GM23338 (cell line): ENCODE data around the gene FNDC3B. TPM values are rescaled to one million over a fixed set of nuclear protein-coding genes. Genes with fewer than 3 reads are reported as not detected.

Source experiments
- ATAC-seq: fragments of 200-7000 bp; cut with Tn5 transposase; 3 replicates; pipeline ENCODE4 v1.9.1; 2020
- DNase-seq: peaks from one replicate; pipeline ENCODE4 v3.0.0-alpha.2; 2015; ENCODE audit warnings: low spot score
- H2AFZ ChIP-seq: fragments of 200-600 bp; sonication (generic); 2 replicates; pipeline ENCODE4 v1.8.0; 2016; ENCODE audit warnings: antibody characterized with exemption, mild to moderate bottlenecking, moderate library complexity
- H3F3A ChIP-seq: fragments of 200-600 bp; sonication (generic); replicated peaks from 2 replicates; pipeline ENCODE4 v1.8.0; 2017; ENCODE audit warnings: antibody characterized with exemption, mixed run types, low read depth
- H3K27ac ChIP-seq: fragments of 200-600 bp; sonication (generic); 2 replicates; pipeline ENCODE4 v1.6.1; 2016; ENCODE audit warnings: low read depth
- H3K27me3 ChIP-seq: fragments of 200-600 bp; sonication (generic); 2 replicates; pipeline ENCODE4 v1.8.0; 2016; ENCODE audit warnings: mild to moderate bottlenecking, mixed run types, moderate library complexity; ENCODE audit not compliant: insufficient read depth
- H3K36me3 ChIP-seq: fragments of 200-600 bp; sonication (generic); 2 replicates; pipeline ENCODE4 v1.8.0; 2016; ENCODE audit warnings: mild to moderate bottlenecking; ENCODE audit not compliant: insufficient read depth
- H3K4me1 ChIP-seq: fragments of 200-600 bp; sonication (generic); 2 replicates; pipeline ENCODE4 v1.8.0; 2016; ENCODE audit warnings: mild to moderate bottlenecking, moderate library complexity; ENCODE audit not compliant: insufficient read depth
- H3K4me2 ChIP-seq: fragments of 200-600 bp; sonication (generic); 2 replicates; pipeline ENCODE4 v1.7.1; 2017; ENCODE audit warnings: mixed run types
- H3K4me3 ChIP-seq: fragments of 200-600 bp; sonication (generic); 2 replicates; pipeline ENCODE4 v1.6.1; 2016; ENCODE audit warnings: mixed run types
- H3K79me2 ChIP-seq: fragments of 200-600 bp; sonication (generic); replicated peaks from 2 replicates; pipeline ENCODE4 v1.8.0; 2017; ENCODE audit warnings: mild to moderate bottlenecking; ENCODE audit not compliant: insufficient read depth
- H3K9me2 ChIP-seq: fragments of 200-600 bp; sonication (generic); 2 replicates; pipeline ENCODE4 v1.8.0; 2017; ENCODE audit not compliant: insufficient read depth
- H4K20me1 ChIP-seq: fragments of 200-600 bp; sonication (generic); replicated peaks from 2 replicates; pipeline ENCODE4 v1.8.0; 2017; ENCODE audit warnings: mild to moderate bottlenecking; ENCODE audit not compliant: insufficient read depth
- H3K27ac Mint-ChIP-seq: 2 replicates; pipeline ENCODE4 v1.8.0; 2020; ENCODE audit warnings: inconsistent platforms, mild to moderate bottlenecking, moderate library complexity, mixed read lengths
- H3K27me3 Mint-ChIP-seq: 3 replicates; pipeline ENCODE4 v1.8.0; 2022; ENCODE audit warnings: low read depth, mild to moderate bottlenecking, moderate library complexity, mixed read lengths, inconsistent platforms; ENCODE audit not compliant: insufficient read depth, poor library complexity
- H3K36me3 Mint-ChIP-seq: 3 replicates; pipeline ENCODE4 v1.8.0; 2021; ENCODE audit warnings: low read depth, mild to moderate bottlenecking, inconsistent platforms, moderate library complexity, mixed read lengths
- H3K4me1 Mint-ChIP-seq: 3 replicates; pipeline ENCODE4 v1.8.0; 2020; ENCODE audit warnings: mild to moderate bottlenecking, inconsistent platforms, mixed read lengths
- H3K4me3 Mint-ChIP-seq: 3 replicates; pipeline ENCODE4 v1.8.0; 2021; ENCODE audit warnings: moderate library complexity, mild to moderate bottlenecking, inconsistent platforms, mixed read lengths
- H3K9me3 Mint-ChIP-seq: 3 replicates; pipeline ENCODE4 v1.8.0; 2020; ENCODE audit warnings: moderate library complexity, mild to moderate bottlenecking, inconsistent platforms, mixed read lengths
- CREB1 ChIP-seq: fragments of 250-450 bp; sonication (Bioruptor Pico); IDR thresholded peaks from 2 replicates; pipeline ENCODE4 v1.5.0; 2020; ENCODE audit warnings: low read depth, mild to moderate bottlenecking, moderate library complexity
- EZH2 ChIP-seq: fragments of 200-600 bp; sonication (generic); IDR thresholded peaks from one replicate; pipeline ENCODE4 v1.8.0; 2017; ENCODE audit warnings: antibody characterized with exemption, mild to moderate bottlenecking, low read depth; ENCODE audit not compliant: unreplicated experiment
- POLR2AphosphoS5 ChIP-seq: IDR thresholded peaks from 2 replicates; pipeline ENCODE4 v1.6.1; 2016; ENCODE audit warnings: antibody characterized with exemption, low read depth
- REST ChIP-seq: IDR thresholded peaks from one replicate; pipeline ENCODE4 v1.6.1; 2018; ENCODE audit warnings: antibody characterized with exemption; ENCODE audit not compliant: unreplicated experiment
- ZNF114 ChIP-seq: fragments of 250-450 bp; sonication (Bioruptor Pico); IDR thresholded peaks from 2 replicates; pipeline ENCODE4 v1.5.0; 2020; ENCODE audit warnings: mild to moderate bottlenecking, moderate library complexity
- ZNF331 ChIP-seq: fragments of 250-450 bp; sonication (Bioruptor Pico); IDR thresholded peaks from 2 replicates; pipeline ENCODE4 v1.5.0; 2020; ENCODE audit warnings: low read depth, mild to moderate bottlenecking, moderate library complexity
- ZNF462 ChIP-seq: fragments of 250-450 bp; sonication (Bioruptor Pico); IDR thresholded peaks from 2 replicates; pipeline ENCODE4 v1.5.0; 2020; ENCODE audit warnings: mild to moderate bottlenecking, moderate library complexity
- polyA plus RNA-seq: library from polyadenylated mRNA; unstranded; fragments of >200 nt; fragmentation: Nextera tagmentation; extraction: Ambion mirVana; gene quantifications from 2 replicates; pipeline ENCODE4 v1.2.1, GENCODE V29; 2016
- total RNA-seq: library from RNA; depleted of rRNA; stranded (reverse); fragments of >200 nt; shearing (Covaris generic); gene quantifications from 2 replicates; pipeline ENCODE4 v1.2.3, GENCODE V29; 2014

The FNDC3B gene
- total and polyA plus RNA-seq, 2 experiments from 2014 or later, result 19.1 to 55.4 TPM

GRCh38 chr3:172342097-172342659, 302.8 kb downstream of the FNDC3B start (continued):
- TF ChIP-seq ZNF462 (no peak), ZNF114 (no peak), CREB1 (no peak)

- Histone ChIP-seq H4K20me1 (no peaks in the 10 kb centered on the region), H2AFZ (no peak overlapping the region), H3K79me2 (no peaks in the 10 kb centered on the region), H3K4me3 (no peak overlapping the region), H3F3A (no peaks in the 10 kb centered on the region), H3K27ac (no peak overlapping the region), H3K27me3 (no peaks in the 10 kb centered on the region), H3K4me2 (no peak overlapping the region), H3K36me3 (peaks cover 25% of the 10 kb centered on the region), H3K4me1 (no peaks in the 10 kb centered on the region), H3K9me2 (no peaks in the 10 kb centered on the region)
- ATAC-seq (no peak), DNase-seq (no peak)
- H3K27ac Mint-ChIP-seq, result no peak overlapping the region
- H3K4me1 Mint-ChIP-seq, result no peaks in the 10 kb centered on the region
- H3K27me3 Mint-ChIP-seq, result peaks cover 6% of the 10 kb centered on the region
- H3K4me3 Mint-ChIP-seq, result no peak overlapping the region
- peaks cover 63% of the 10 kb centered on the region for H3K36me3 Mint-ChIP-seq
- H3K9me3 Mint-ChIP-seq, result no peaks in the 10 kb centered on the region
- TF ChIP-seq EZH2 (no peak), POLR2AphosphoS5 (no peak), REST (no peak), ZNF331 (CRISPR knock-in tag) (no peak)
These were observed 303.7 kb downstream of the FNDC3B start for GRCh38 chr3:172343117-172343516.
